ENCODE measurements around the gene OTOP3.
"Not testable (repeated sequence)": the region's sequence is repeated elsewhere in the genome, so short reads cannot be mapped to it uniquely, and the experiment has no call there.

- TF ChIP-seq POLR2AphosphoS5, POLR2A, EP300 (IDR thresholded peaks at IDR 0.05): not testable (repeated sequence)
- TF ChIP-seq, protein P1, sequence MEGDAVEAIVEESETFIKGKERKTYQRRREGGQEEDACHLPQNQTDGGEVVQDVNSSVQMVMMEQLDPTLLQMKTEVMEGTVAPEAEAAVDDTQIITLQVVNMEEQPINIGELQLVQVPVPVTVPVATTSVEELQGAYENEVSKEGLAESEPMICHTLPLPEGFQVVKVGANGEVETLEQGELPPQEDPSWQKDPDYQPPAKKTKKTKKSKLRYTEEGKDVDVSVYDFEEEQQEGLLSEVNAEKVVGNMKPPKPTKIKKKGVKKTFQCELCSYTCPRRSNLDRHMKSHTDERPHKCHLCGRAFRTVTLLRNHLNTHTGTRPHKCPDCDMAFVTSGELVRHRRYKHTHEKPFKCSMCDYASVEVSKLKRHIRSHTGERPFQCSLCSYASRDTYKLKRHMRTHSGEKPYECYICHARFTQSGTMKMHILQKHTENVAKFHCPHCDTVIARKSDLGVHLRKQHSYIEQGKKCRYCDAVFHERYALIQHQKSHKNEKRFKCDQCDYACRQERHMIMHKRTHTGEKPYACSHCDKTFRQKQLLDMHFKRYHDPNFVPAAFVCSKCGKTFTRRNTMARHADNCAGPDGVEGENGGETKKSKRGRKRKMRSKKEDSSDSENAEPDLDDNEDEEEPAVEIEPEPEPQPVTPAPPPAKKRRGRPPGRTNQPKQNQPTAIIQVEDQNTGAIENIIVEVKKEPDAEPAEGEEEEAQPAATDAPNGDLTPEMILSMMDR (IDR thresholded peaks at IDR 0.05), result not testable (repeated sequence)
Measured at GRCh38 chr17:74969501-74969900, 33.8 kb downstream of the OTOP3 start.
